Endothelial cell of umbilical vein (primary cell): ENCODE measurements around the gene CEP85L. TPM values are rescaled to one million over a fixed set of nuclear protein-coding genes. Genes with fewer than 3 reads are reported as not detected.

Experiments used
- BruUV-seq: library from RNA; stranded (reverse); fragments of 400-500 nt; replicated peaks from 2 replicates; lab custom pipeline; 2021; lab: Mats Ljungman, UMichigan
- CTCF ChIA-PET: fragments of 300-600, 350-600 bp; sonication (Branson Sonifier 250); formaldehyde crosslinking; loops from one replicate; lab custom pipeline; 2021; ENCODE audit warnings: antibody characterized with exemption, inconsistent platforms; lab: Charles Lee
- POLR2A ChIA-PET: fragments of 300-600, 350-600 bp; sonication (Branson Sonifier 250); formaldehyde crosslinking; loops from one replicate; lab custom pipeline; 2021; ENCODE audit warnings: antibody characterized with exemption, inconsistent platforms; lab: Charles Lee
- DNase-seq: peaks from one replicate; pipeline ENCODE4 v3.0.0-alpha.2; 2011; ENCODE audit warnings: low read depth, low spot score
- FAIRE-seq: peaks from 2 replicates; lab custom pipeline; 2011; peaks lifted over from hg19 to GRCh38; lab: Jason Lieb, UNC
- H2AFZ ChIP-seq: 2 replicates; pipeline ENCODE4 v1.6.0; 2012; ENCODE audit warnings: low read depth, low read length, control low read depth, inconsistent platforms
- H3K27ac ChIP-seq: 2 replicates; pipeline ENCODE4 v1.5.1; 2011; ENCODE audit warnings: low read depth, mild to moderate bottlenecking, control low read depth, low read length, moderate library complexity; ENCODE audit not compliant: insufficient read depth
- H3K27me3 ChIP-seq, 2 experiments: 2 replicates each; pipeline versions ENCODE4 v1.6.0 to v1.6.1; 2011; ENCODE audit warnings: low read length in 2 of 2, mixed read lengths in 1 of 2; ENCODE audit not compliant: control insufficient read depth in 2 of 2, insufficient read depth in 2 of 2
- H3K36me3 ChIP-seq, 2 experiments: 2 replicates in 1 of 2; 3 replicates in 1 of 2; pipeline ENCODE4 v1.5.1; 2011; ENCODE audit warnings: low read length in 2 of 2, mild to moderate bottlenecking in 1 of 2, moderate library complexity in 1 of 2; ENCODE audit not compliant: control insufficient read depth in 2 of 2, insufficient read depth in 2 of 2; ENCODE audit errors: extremely low read depth in 1 of 2
- H3K4me1 ChIP-seq: 3 replicates; pipeline ENCODE4 v1.5.1; 2011; ENCODE audit warnings: mild to moderate bottlenecking, low read length; ENCODE audit not compliant: control insufficient read depth, insufficient read depth; ENCODE audit errors: extremely low read depth
- H3K4me2 ChIP-seq: 2 replicates; pipeline ENCODE4 v1.6.1; 2011; ENCODE audit warnings: low read length, control low read depth, mixed read lengths; ENCODE audit not compliant: insufficient read depth
- H3K4me3 ChIP-seq, 3 experiments: fragments of 200-600 bp in 1 of 3; sonication (generic), shearing (Covaris generic) in 1 of 3; replicated peaks in 1 of 3; 2 replicates each; pipeline ENCODE4 v1.5.1; 2011 to 2016; ENCODE audit warnings: control low read depth in 3 of 3, low read length in 3 of 3, mild to moderate bottlenecking in 2 of 3, inconsistent platforms in 1 of 3, low read depth in 1 of 3, moderate library complexity in 1 of 3; ENCODE audit not compliant: insufficient read depth in 1 of 3
- H3K79me2 ChIP-seq: 2 replicates; pipeline ENCODE4 v1.6.0; 2012; ENCODE audit warnings: low read length, inconsistent platforms; ENCODE audit not compliant: control insufficient read depth, insufficient read depth
- H3K9ac ChIP-seq: replicated peaks from 2 replicates; pipeline ENCODE3; 2011; ENCODE audit warnings: low read length, control low read depth; ENCODE audit not compliant: insufficient read depth; ENCODE audit errors: extremely low read depth
- H3K9me1 ChIP-seq: replicated peaks from 3 replicates; pipeline ENCODE4 v1.6.0; 2011; ENCODE audit warnings: mild to moderate bottlenecking, low read length; ENCODE audit not compliant: control insufficient read depth, insufficient read depth; ENCODE audit errors: extremely low read depth
- H3K9me3 ChIP-seq: replicated peaks from 2 replicates; pipeline ENCODE4 v1.5.1; 2012; ENCODE audit warnings: low read length, inconsistent platforms; ENCODE audit not compliant: control insufficient read depth, insufficient read depth
- H4K20me1 ChIP-seq: replicated peaks from 2 replicates; pipeline ENCODE3; 2011; ENCODE audit warnings: mild to moderate bottlenecking, low read length; ENCODE audit not compliant: control insufficient read depth, insufficient read depth; ENCODE audit errors: extremely low read depth
- EZH2 ChIP-seq: IDR thresholded peaks from 2 replicates; pipeline ENCODE4 v1.6.1; 2012; ENCODE audit warnings: borderline replicate concordance, low read depth, mild to moderate bottlenecking, moderate library complexity, low read length, inconsistent platforms; ENCODE audit not compliant: severe bottlenecking
- FOS ChIP-seq: IDR thresholded peaks from 2 replicates; pipeline ENCODE4 v1.6.1; 2011; ENCODE audit warnings: mild to moderate bottlenecking, low read length, moderate library complexity, borderline replicate concordance; ENCODE audit not compliant: insufficient read depth
- GATA2 ChIP-seq: IDR thresholded peaks from 2 replicates; pipeline ENCODE4 v1.7.0; 2011; ENCODE audit warnings: low read depth, mild to moderate bottlenecking, moderate library complexity, mixed read lengths, low read length; ENCODE audit not compliant: insufficient read length, insufficient read depth
- JUN ChIP-seq: IDR thresholded peaks from 2 replicates; pipeline ENCODE4 v1.6.1; 2011; ENCODE audit warnings: borderline replicate concordance, low read depth; ENCODE audit not compliant: insufficient read length, insufficient read depth
- MYC ChIP-seq: IDR thresholded peaks from one replicate; pipeline ENCODE4 v1.6.1; 2011; ENCODE audit warnings: mild to moderate bottlenecking, low read depth, low read length
- POLR2A ChIP-seq: IDR thresholded peaks from 2 replicates; pipeline ENCODE4 v1.6.1; 2012; ENCODE audit warnings: low read depth, mild to moderate bottlenecking, control low read depth, low read length
- POLR2AphosphoS5 ChIP-seq: IDR thresholded peaks from 2 replicates; pipeline ENCODE4 v1.6.1; 2012; ENCODE audit warnings: low read depth, mild to moderate bottlenecking, control low read depth, low read length, moderate library complexity; ENCODE audit not compliant: insufficient read depth
- dilution Hi-C: fragments of 300-500 bp; cut with MboI; formaldehyde crosslinking; loops from one replicate; pipeline ENCODE4 v1.15.0; 2019; ENCODE audit warnings: low sequenced_read_pairs; ENCODE audit not compliant: extremely low pct_ligation_motif_present
- intact Hi-C: fragments of 100-400 bp; cut with micrococcal nuclease; formaldehyde crosslinking; loops from one replicate; pipeline ENCODE4 v1.10.0; 2022
- polyA plus RNA-seq, 4 experiments: library from polyadenylated mRNA; depleted of rRNA in 3 of 4; stranded (reverse) in 3 of 4; unstranded in 1 of 4; fragments of >200 nt; gene quantifications; 2 replicates each; pipeline versions ENCODE4 v1.2.1 to v1.2.3, GENCODE V29; 2011 to 2012; ENCODE audit warnings: missing spikeins in 1 of 4
- total RNA-seq: library from RNA; stranded (reverse); gene quantifications from 2 replicates; pipeline ENCODE4 v1.2.3, GENCODE V29; 2021
- TF ChIP-seq, protein P1 (sequence below): IDR thresholded peaks from 2 replicates; pipeline ENCODE4 v1.6.1; 2011; ENCODE audit not compliant: insufficient read depth, insufficient read length
- TF ChIP-seq, protein P2 (sequence below), 2 donors: IDR thresholded peaks; 1 replicate in 1 of 2; 2 replicates in 1 of 2; pipeline ENCODE4 v1.5.1; 2011; ENCODE audit warnings: low read length in 2 of 2, mild to moderate bottlenecking in 2 of 2, moderate library complexity in 2 of 2, control low read depth in 1 of 2, inconsistent platforms in 1 of 2, low read depth in 1 of 2; ENCODE audit not compliant: insufficient read depth in 1 of 2; ENCODE audit errors: extremely low read depth in 1 of 2

The CEP85L gene
- total and polyA plus RNA-seq, 2 donors (not counting 3 experiments of a cell fraction or from before 2014, with no cell fraction given), result 1.8 to 9.2 TPM

DNA sequence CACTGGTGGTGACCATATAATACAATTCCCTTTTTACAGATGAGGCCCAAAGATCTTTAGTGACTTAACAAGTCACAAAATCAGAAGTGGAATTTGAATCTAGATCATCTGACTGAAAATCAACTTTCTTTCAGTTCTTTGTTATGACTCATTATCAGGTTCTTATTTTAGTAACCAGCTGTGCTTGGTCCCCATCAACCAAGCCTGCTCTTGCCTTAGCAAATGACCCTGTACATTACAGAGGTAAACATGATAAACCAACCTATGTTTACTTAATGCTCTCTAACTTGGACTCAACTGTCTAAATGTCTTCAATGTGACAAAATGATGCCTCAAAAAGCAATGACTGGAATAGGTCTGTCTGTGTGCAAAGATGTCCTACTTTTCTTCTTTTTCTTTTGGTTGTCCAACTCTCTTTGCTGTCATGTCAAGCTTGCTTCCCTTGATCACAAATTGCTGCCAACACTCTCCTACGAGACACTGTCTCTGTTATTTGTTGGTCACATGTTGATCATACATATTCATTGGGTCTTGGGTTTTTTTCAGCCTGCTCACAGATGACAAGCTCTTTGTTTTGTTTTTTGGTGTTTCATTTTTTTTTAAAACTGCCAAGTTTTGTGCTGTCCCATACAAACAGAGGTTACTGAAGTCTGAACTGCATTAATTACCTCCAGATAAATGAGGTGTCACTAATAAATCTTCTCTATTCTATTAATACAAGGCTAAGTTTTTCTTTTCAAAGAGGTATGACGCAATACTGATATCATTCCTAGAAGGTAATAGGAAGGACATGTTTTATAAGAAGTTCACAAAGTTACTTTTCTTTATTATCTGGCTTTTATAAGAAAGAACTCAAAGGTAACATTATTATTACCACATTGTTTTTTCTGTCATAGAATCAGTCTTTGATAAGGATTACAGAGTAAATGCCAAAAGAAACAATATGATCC, 165.5 kb downstream of the CEP85L start:
- Histone ChIP-seq H3K27ac (no peak overlapping the region), H3K4me1 (no peaks in the 10 kb centered on the region), H3K36me3 (peaks cover 2 to 4% of the 10 kb centered on the region in 2 experiments), H3K27me3 (no peaks in the 10 kb centered on the region), H3K4me3 (no peak overlapping the region), H3K79me2 (no peaks in the 10 kb centered on the region), H4K20me1 (no peaks in the 10 kb centered on the region), H3K4me2 (no peak overlapping the region), H3K9ac (no peak overlapping the region), H2AFZ (no peak overlapping the region), H3K9me3 (no peaks in the 10 kb centered on the region), H3K9me1 (no peaks in the 10 kb centered on the region)
- TF ChIP-seq EZH2 (no peak), JUN (no peak), FOS (no peak), GATA2 (no peak), POLR2AphosphoS5 (no peak), MYC (no peak), POLR2A (no peak)
- TF ChIP-seq, protein P1, sequence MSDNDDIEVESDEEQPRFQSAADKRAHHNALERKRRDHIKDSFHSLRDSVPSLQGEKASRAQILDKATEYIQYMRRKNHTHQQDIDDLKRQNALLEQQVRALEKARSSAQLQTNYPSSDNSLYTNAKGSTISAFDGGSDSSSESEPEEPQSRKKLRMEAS, result no peak
- TF ChIP-seq, protein P2, sequence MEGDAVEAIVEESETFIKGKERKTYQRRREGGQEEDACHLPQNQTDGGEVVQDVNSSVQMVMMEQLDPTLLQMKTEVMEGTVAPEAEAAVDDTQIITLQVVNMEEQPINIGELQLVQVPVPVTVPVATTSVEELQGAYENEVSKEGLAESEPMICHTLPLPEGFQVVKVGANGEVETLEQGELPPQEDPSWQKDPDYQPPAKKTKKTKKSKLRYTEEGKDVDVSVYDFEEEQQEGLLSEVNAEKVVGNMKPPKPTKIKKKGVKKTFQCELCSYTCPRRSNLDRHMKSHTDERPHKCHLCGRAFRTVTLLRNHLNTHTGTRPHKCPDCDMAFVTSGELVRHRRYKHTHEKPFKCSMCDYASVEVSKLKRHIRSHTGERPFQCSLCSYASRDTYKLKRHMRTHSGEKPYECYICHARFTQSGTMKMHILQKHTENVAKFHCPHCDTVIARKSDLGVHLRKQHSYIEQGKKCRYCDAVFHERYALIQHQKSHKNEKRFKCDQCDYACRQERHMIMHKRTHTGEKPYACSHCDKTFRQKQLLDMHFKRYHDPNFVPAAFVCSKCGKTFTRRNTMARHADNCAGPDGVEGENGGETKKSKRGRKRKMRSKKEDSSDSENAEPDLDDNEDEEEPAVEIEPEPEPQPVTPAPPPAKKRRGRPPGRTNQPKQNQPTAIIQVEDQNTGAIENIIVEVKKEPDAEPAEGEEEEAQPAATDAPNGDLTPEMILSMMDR (IDR thresholded peaks at IDR 0.05; ENCODE audit: extremely low read depth in 1 of 2, insufficient read depth in 1 of 2, low read depth in 1 of 2, low read length in 2 of 2), result no peak
- dilution Hi-C loops, result no loop called here
- intact Hi-C loops, result no loop called here
- BruUV-seq, result no TSS peak
- ChIA-PET CTCF (interaction anchor here (1.6 kb wide), 1 partner anchor 28 kb away, joined by 4 read pairs; no protein-coding TSS in a partner anchor), POLR2A (no interaction called here)
- DNase-seq (no peak), FAIRE-seq (no peak)
